GM12878 (cell line): ENCODE measurements around the gene ANTXR1. TPM values are rescaled to one million over a fixed set of nuclear protein-coding genes. Genes with fewer than 3 reads are reported as not detected.

Experiments used
- ATAC-seq: fragments of 200-7000 bp; cut with Tn5 transposase; 3 replicates; pipeline ENCODE4 v1.9.1; 2020; ENCODE audit warnings: mild to moderate bottlenecking, moderate library complexity
- BruUV-seq: library from RNA; stranded (reverse); fragments of 400-500 nt; replicated peaks from 2 replicates; lab custom pipeline; 2021; lab: Mats Ljungman, UMichigan
- CTCF ChIA-PET: fragments of 300-600 bp; sonication (Branson Sonifier 250); formaldehyde crosslinking; extraction: SDS; loops from one replicate; lab custom pipeline; 2021; ENCODE audit warnings: inconsistent platforms; lab: Yijun Ruan, JAX
- POLR2A ChIA-PET: fragments of 350-600 bp; formaldehyde crosslinking; extraction: SDS; loops from one replicate; lab custom pipeline; 2021; ENCODE audit warnings: inconsistent platforms; lab: Charles Lee
- RAD21 ChIA-PET: fragments of 300-600 bp; sonication (Branson Sonifier 250); formaldehyde crosslinking; loops from one replicate; lab custom pipeline; 2023; ENCODE audit warnings: antibody characterized with exemption; ENCODE audit not compliant: unreplicated experiment; lab: Charles Lee
- SMC1A ChIA-PET: fragments of 300-600 bp; sonication (Branson Sonifier 250); formaldehyde crosslinking; loops from one replicate; lab custom pipeline; 2023; ENCODE audit not compliant: unreplicated experiment, uncharacterized antibody; lab: Charles Lee
- DNase-seq: peaks from one replicate; pipeline ENCODE4 v3.0.0-alpha.2; 2011; ENCODE audit warnings: low read depth, low spot score
- FAIRE-seq: peaks from 3 replicates; lab custom pipeline; 2011; peaks lifted over from hg19 to GRCh38; lab: Jason Lieb, UNC
- H2AFZ ChIP-seq: 2 replicates; pipeline ENCODE4 v1.6.0; 2011; ENCODE audit warnings: low read depth, low read length, control low read depth; ENCODE audit not compliant: control insufficient read depth
- H3K27ac ChIP-seq: 2 replicates; pipeline ENCODE4 v1.5.1; 2011; ENCODE audit warnings: control low read depth; ENCODE audit not compliant: control insufficient read depth, insufficient read depth
- H3K27me3 ChIP-seq, 2 experiments: replicated peaks in 1 of 2; 2 replicates each; pipeline versions ENCODE4 v1.6.0 to v1.6.1; 2011; ENCODE audit warnings: low read length in 1 of 2; ENCODE audit not compliant: control insufficient read depth in 2 of 2, insufficient read depth in 2 of 2
- H3K36me3 ChIP-seq, 2 experiments: 2 replicates each; pipeline ENCODE4 v1.5.1; 2011; ENCODE audit warnings: low read length in 1 of 2; ENCODE audit not compliant: control insufficient read depth in 2 of 2, insufficient read depth in 2 of 2
- H3K4me1 ChIP-seq: 2 replicates; pipeline ENCODE4 v1.6.1; 2011; ENCODE audit warnings: mild to moderate bottlenecking, low read length, moderate library complexity, mixed read lengths; ENCODE audit not compliant: control insufficient read depth, insufficient read depth
- H3K4me2 ChIP-seq: 2 replicates; pipeline ENCODE4 v1.6.0; 2011; ENCODE audit warnings: control low read depth; ENCODE audit not compliant: control insufficient read depth, insufficient read depth
- H3K4me3 ChIP-seq: fragments of 200-600 bp; sonication (generic); 2 replicates; pipeline ENCODE4 v1.5.1; 2016
- H3K79me2 ChIP-seq: 2 replicates; pipeline ENCODE4 v1.6.0; 2011; ENCODE audit warnings: low read length; ENCODE audit not compliant: control insufficient read depth, insufficient read depth
- H3K9ac ChIP-seq: 2 replicates; pipeline ENCODE4 v1.8.0; 2011; ENCODE audit warnings: low read length, control low read depth, mixed read lengths; ENCODE audit not compliant: control insufficient read depth, insufficient read depth
- H3K9me3 ChIP-seq: replicated peaks from 3 replicates; pipeline ENCODE4 v1.5.1; 2011; ENCODE audit warnings: mild to moderate bottlenecking, low read length; ENCODE audit not compliant: control insufficient read depth, insufficient read depth
- H4K20me1 ChIP-seq: 2 replicates; pipeline ENCODE4 v1.6.0; 2011; ENCODE audit not compliant: control insufficient read depth, insufficient read depth
- BCL11A ChIP-seq: IDR thresholded peaks from 2 replicates; pipeline ENCODE4 v1.6.1; 2011; ENCODE audit warnings: low read depth, low read length
- EZH2 ChIP-seq: IDR thresholded peaks from 2 replicates; pipeline ENCODE4 v1.6.1; 2012; ENCODE audit warnings: low read depth, mild to moderate bottlenecking, control low read depth, inconsistent platforms, low read length, borderline replicate concordance; ENCODE audit not compliant: control insufficient read depth
- HDGF ChIP-seq: fragments of 450-650 bp; IDR thresholded peaks from 2 replicates; pipeline ENCODE4 v1.6.1; 2016; ENCODE audit warnings: antibody characterized with exemption
- LARP7 ChIP-seq: fragments of 450-650 bp; IDR thresholded peaks from 2 replicates; pipeline ENCODE4 v1.6.1; 2017; ENCODE audit warnings: mild to moderate bottlenecking
- MYC ChIP-seq: IDR thresholded peaks from 2 replicates; pipeline ENCODE4 v1.6.1; 2011; ENCODE audit warnings: mild to moderate bottlenecking, low read length, moderate library complexity, inconsistent platforms; ENCODE audit not compliant: insufficient read depth, insufficient replicate concordance, insufficient read length, severe bottlenecking
- PAX8 ChIP-seq: fragments of 450-650 bp; IDR thresholded peaks from 2 replicates; pipeline ENCODE4 v1.6.1; 2017; ENCODE audit warnings: mild to moderate bottlenecking, moderate library complexity
- RB1 ChIP-seq: fragments of 450-650 bp; formaldehyde crosslinking; IDR thresholded peaks from 2 replicates; pipeline ENCODE4 v1.6.1; 2017; ENCODE audit warnings: mild to moderate bottlenecking, borderline replicate concordance
- SRF ChIP-seq, 2 experiments: IDR thresholded peaks; 2 replicates each; pipeline ENCODE4 v1.6.1; 2011; ENCODE audit warnings: low read depth in 2 of 2, low read length in 2 of 2, mild to moderate bottlenecking in 1 of 2, moderate library complexity in 1 of 2
- STAT1 ChIP-seq: fragments of 450-650 bp; conservative IDR thresholded peaks from 2 replicates; pipeline ENCODE4 v1.6.1; 2014; ENCODE audit warnings: antibody characterized with exemption, mild to moderate bottlenecking
- TAF1 ChIP-seq: IDR thresholded peaks from 2 replicates; pipeline ENCODE4 v1.6.1; 2011; ENCODE audit warnings: mild to moderate bottlenecking, low read depth, low read length, borderline replicate concordance
- TARDBP ChIP-seq: IDR thresholded peaks from 2 replicates; pipeline ENCODE4 v1.6.1; 2016; ENCODE audit warnings: borderline replicate concordance
- ZBED1 ChIP-seq: IDR thresholded peaks from 2 replicates; pipeline ENCODE4 v1.6.1; 2016; ENCODE audit warnings: borderline replicate concordance
- WGBS: methylation state at CpG from one replicate; pipeline ENCODE4 v1.1.6; 2016; ENCODE audit warnings: low lambda C conversion rate; ENCODE audit not compliant: insufficient replicate concordance, insufficient coverage; ENCODE audit errors: missing lambda C conversion rate; 5-methylcytosine and 5-hydroxymethylcytosine counted together
- in situ Hi-C: fragments of 300-500 bp; cut with MboI; formaldehyde crosslinking; loops from 9 replicates; pipeline ENCODE4 v1.14.3; 2018; ENCODE audit warnings: mixed read lengths
- intact Hi-C: fragments of 100-400 bp; cut with micrococcal nuclease; formaldehyde crosslinking; loops from one replicate; pipeline ENCODE4 v1.14.2; 2022; ENCODE audit not compliant: unreplicated experiment
- polyA plus RNA-seq, 11 experiments: library from polyadenylated mRNA; depleted of rRNA in 4 of 11; unstranded in 6 of 11; stranded (reverse) in 5 of 11; fragments of >200 nt; fragmentation: Nextera tagmentation in 4 of 11; fragmentation: Illumina TruSeq in 1 of 11; extraction: Ambion mirVana in 4 of 11; extraction: Trizol in 1 of 11; gene quantifications; 1 replicate in 1 of 11; 2 replicates in 10 of 11; pipeline versions ENCODE4 v1.2.1 to v1.2.3, GENCODE V29; 2011 to 2016; ENCODE audit warnings: inconsistent platforms in 2 of 11, missing spikeins in 2 of 11, low read depth in 1 of 11
- total RNA-seq, 4 experiments: library from RNA; depleted of rRNA in 3 of 4; stranded (reverse); fragments of >200 nt in 3 of 4; fragmentation: Illumina TruSeq in 1 of 4; extraction: Trizol in 1 of 4; gene quantifications; 2 replicates each; pipeline versions ENCODE4 v1.2.1 to v1.2.3, GENCODE V29; 2013 to 2021

ANTXR1 gene
- total and polyA plus RNA-seq, 10 of the 15 experiments (the other 5 are each of a cell fraction or from before 2014, with no cell fraction given), result 0.09 to 0.26 TPM; not detected in 8

DNA sequence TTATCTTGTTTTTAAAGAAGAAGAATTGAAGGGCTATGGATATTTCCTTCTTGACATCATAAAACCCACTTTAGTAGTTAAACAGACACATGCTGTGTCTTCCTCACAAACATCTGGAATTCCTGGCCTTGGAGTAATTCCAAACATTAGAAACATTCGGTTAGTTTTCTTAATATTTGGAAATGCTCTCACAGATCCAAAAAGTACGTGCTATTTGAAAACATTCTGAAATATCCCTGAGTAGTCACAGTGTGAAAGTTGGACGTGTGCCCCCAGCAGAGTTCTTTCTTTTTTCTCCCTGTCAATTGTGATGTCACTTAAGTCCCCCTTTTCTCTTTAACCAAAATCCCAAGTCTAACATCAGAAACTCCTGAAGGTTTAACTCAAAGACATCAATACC lies 91.3 kb downstream of the ANTXR1 start:
- Histone ChIP-seq H3K27me3 (peaks cover 0 to 7% of the 10 kb centered on the region in 2 experiments; a peak in 2 of 4 replicates), H3K4me1 (no peaks in the 10 kb centered on the region), H2AFZ (no peak overlapping the region), H3K27ac (no peak overlapping the region), H3K79me2 (no peaks in the 10 kb centered on the region), H3K4me2 (no peak overlapping the region), H3K9me3 (no peaks in the 10 kb centered on the region), H3K4me3 (no peak overlapping the region), H3K36me3 (no peaks in the 10 kb centered on the region), H3K9ac (no peak overlapping the region), H4K20me1 (no peaks in the 10 kb centered on the region)
- in situ Hi-C loops, result no loop called here
- POLR2A ChIA-PET, result no interaction called here
- DNase-seq (no peak), ATAC-seq (no peak), FAIRE-seq (no peak)
- intact Hi-C loops, result no loop called here
- no peak for TF ChIP-seq ZBED1
- no peak for TF ChIP-seq EZH2
- TF ChIP-seq LARP7, result no peak
- TF ChIP-seq TARDBP, result no peak
- TF ChIP-seq BCL11A, result no peak
- no peak for TF ChIP-seq RB1
- TF ChIP-seq MYC, result no peak
- no peak for TF ChIP-seq TAF1
- no peak for TF ChIP-seq HDGF
- no peak for TF ChIP-seq STAT1
- no peak for TF ChIP-seq SRF (IDR thresholded peaks at IDR 0.05; ENCODE audit: low read depth in 2 of 2, low read length in 2 of 2)
- no peak for TF ChIP-seq PAX8
- BruUV-seq, result no TSS peak
- RAD21 ChIA-PET, result no interaction called here
- 4% methylated on average over 3 of the region's 3 CpGs for WGBS
- SMC1A ChIA-PET, result no interaction called here
- CTCF ChIA-PET, result no interaction called here
